Measurements from ENCODE around the gene BCAS3.

- TF ChIP-seq CTCF (IDR thresholded peaks at IDR 0.05; ENCODE audit: low read depth, low read length, poor library complexity, severe bottlenecking) (no peak), EZH2phosphoT487 (IDR thresholded peaks at IDR 0.05; ENCODE audit: borderline replicate concordance, low read length) (no peak)
Measured at GRCh38 chr17:61167075-61167474, 489.4 kb downstream of the BCAS3 start.

Measured in DOHH2 (cell line).